ENCODE results near the gene DLG4.

The DLG4 gene

DNA sequence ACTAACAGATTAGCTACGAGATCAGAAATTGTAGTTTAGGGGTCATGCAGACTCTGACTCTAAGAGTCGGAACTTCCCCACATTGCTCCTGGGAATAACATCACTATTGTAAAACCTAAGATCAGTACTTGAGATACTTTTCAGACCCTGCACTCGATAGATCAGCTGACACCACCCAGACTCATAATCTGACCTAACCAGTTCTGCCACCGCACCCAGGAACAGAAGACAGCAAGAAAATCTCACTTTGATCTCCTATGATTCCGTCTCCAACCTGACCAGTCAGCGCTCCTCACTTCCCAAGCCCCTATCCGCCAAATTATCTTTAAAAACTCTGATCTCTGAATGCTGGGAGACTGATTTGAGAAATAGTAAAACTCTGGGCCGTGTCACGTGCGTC is 77.8 kb downstream of the DLG4 start:
- no peak for DNase-seq

DNA sequence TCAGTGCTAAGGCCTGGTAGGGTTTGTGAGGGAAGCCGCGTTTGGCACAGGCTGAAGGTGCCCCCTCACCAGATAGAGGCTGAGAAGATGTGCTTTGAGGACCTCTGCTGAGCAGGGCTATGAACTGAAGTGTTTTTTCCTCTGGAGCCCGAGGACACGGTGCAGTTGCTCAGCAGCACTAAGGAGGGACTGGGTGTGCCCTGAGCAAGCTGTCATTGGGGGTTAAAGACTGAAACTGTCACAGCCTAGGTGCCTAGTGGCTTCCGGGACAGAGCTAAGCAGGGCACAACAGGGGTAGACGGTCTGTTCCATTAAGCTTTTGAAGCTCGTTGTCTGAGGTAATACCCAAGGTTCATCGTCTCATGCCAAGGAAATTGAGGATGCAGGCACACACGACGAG is 80.2 kb downstream of the DLG4 start:
- DNase-seq, result no peak

DNA sequence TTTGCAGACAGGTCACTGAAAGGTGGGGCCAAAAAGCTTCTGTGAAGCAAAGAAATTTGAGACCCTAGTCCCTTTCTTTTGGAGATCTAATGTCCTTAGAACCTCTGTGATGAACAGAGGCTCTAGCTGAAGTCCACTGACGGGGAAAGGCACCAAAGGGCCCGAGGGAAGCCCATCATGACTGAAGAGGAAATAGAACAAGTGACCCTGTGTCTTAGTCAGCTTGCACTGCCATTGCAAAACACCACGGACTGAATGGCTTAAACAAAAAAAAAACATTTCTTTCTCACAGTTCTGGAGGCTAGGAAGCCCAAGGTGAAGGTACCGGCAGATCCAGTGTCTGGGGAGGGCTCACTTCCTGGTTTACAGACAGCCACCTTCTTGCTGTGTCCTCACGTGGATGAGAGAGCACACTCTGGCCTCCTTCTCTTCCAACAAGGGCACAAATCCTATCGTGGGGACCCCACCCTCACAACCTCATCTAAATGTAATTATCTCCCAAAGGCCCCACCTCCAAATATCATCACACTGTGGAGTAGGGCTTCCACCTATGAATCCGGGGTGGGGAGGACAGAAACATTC is 80.7 kb downstream of the DLG4 start:
- no peak for DNase-seq

DNA sequence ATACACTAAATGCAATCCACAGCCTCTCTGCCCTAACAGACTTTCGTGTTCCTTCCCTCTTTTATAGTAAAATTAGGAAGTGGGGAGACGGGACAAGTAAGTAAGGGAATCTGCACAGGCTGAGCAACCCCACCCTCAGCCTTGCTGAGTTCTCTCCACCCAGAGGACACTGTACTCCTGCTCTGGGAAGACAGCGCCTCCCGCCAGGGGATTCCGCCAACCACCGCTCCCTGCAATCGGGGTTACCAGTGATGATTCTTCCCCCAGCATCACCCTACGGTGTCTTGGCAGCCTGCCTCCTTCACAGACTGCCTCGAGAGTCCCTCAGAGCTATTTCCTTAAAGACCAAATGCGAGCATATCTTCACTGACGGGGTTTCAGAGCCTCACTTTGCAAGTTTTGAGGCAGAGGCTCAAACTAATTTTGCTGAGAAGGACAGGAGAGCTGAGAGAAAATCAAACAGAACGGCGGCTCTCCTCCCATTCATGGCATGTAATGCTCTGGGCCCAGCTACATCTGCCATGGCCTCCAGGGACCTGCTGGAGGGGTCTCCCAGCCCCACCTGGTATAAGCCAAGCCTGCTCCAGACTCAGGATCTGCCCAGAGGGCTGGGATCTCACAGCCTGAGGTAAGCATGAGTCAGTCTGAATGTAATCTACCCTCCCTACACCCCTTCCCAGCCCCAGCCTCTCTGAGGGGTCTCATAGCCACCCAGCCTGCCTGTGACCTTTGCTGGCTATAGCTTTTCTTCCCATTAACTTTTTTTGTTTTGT is 82.3 kb downstream of the DLG4 start:
- no peak for DNase-seq
